Heart right ventricle (tissue), 16 donors: ENCODE measurements around the gene AK9. TPM values are rescaled to one million over a fixed set of nuclear protein-coding genes. Genes with fewer than 3 reads are reported as not detected.

Source experiments
- ATAC-seq, 8 donors: fragments of 200-7000 bp; cut with Tn5 transposase; one replicate each; pipeline ENCODE4 v1.9.1; 2020; ENCODE audit warnings: mild to moderate bottlenecking in 8 of 8, moderate library complexity in 8 of 8, moderate number of reproducible peaks in 1 of 8
- DNase-seq, 2 donors: peaks; one replicate each; pipeline ENCODE4 v3.0.0-alpha.2; 2020
- H3K27ac ChIP-seq, 10 donors: fragments of 200-600 bp; sonication (generic) in 2 of 10; one replicate each; pipeline versions ENCODE4 v1.5.0 to v1.8.0; 2020 to 2022; ENCODE audit warnings: mild to moderate bottlenecking in 3 of 10
- H3K27me3 ChIP-seq, 7 donors: fragments of 200-600 bp; one replicate each; pipeline ENCODE4 v1.8.0; 2021 to 2022; ENCODE audit warnings: mild to moderate bottlenecking in 2 of 7
- H3K36me3 ChIP-seq, 9 donors: fragments of 200-600 bp; sonication (generic) in 1 of 9; one replicate each; pipeline versions ENCODE4 v1.5.0 to v1.8.0; 2020 to 2022; ENCODE audit warnings: mild to moderate bottlenecking in 2 of 9
- H3K4me1 ChIP-seq, 9 donors: fragments of 200-600 bp; sonication (generic) in 1 of 9; one replicate each; pipeline versions ENCODE4 v1.5.0 to v1.8.0; 2020 to 2022; ENCODE audit warnings: mild to moderate bottlenecking in 4 of 9
- H3K4me3 ChIP-seq, 10 donors: fragments of 200-600 bp; sonication (generic) in 2 of 10; one replicate each; pipeline versions ENCODE4 v1.5.0 to v1.8.0; 2020 to 2022; ENCODE audit warnings: mild to moderate bottlenecking in 7 of 10, moderate library complexity in 2 of 10
- H3K9me3 ChIP-seq, 11 donors: fragments of 200-600 bp in 10 of 11; sonication (generic) in 2 of 11; one replicate each; pipeline versions ENCODE4 v1.5.0 to v1.8.0; 2013 to 2022; ENCODE audit warnings: mild to moderate bottlenecking in 2 of 11, control low read depth in 1 of 11, moderate library complexity in 1 of 11
- WGBS, 2 donors: extraction: QIAGEN DNeasy Blood & Tissue Kit; methylation state at CpG; one replicate each; pipeline ENCODE4 v1.1.7; 2013; ENCODE audit warnings: inconsistent platforms in 1 of 2; 5-methylcytosine and 5-hydroxymethylcytosine counted together
- intact Hi-C, 10 donors: fragments of 100-400 bp; cut with DNase I; formaldehyde crosslinking; loops; one replicate each; pipeline versions ENCODE4 v1.11.1 to v1.14.2; 2022
- polyA plus RNA-seq, 2 donors: library from polyadenylated mRNA; stranded (reverse); fragments of 200-250 nt; gene quantifications; one replicate each; pipeline ENCODE4 v1.2.3, GENCODE V29; 2013
- total RNA-seq, 10 donors: library from RNA; stranded (reverse); fragmentation: NEBNext Ultra II Directional in 3 of 10; extraction: Animal tissue kit (Norgen Biotek cat#: 25700) in 3 of 10; gene quantifications; one replicate each; pipeline versions ENCODE4 v1.2.1 to v1.2.4, GENCODE V29; 2021 to 2023
- TF ChIP-seq, protein P1 (sequence below), 9 donors: fragments of 200-600 bp; sonication (generic) in 2 of 9; IDR thresholded peaks; one replicate each; pipeline versions ENCODE4 v1.5.0 to v1.8.0; 2021 to 2022; ENCODE audit warnings: antibody characterized with exemption in 9 of 9, mild to moderate bottlenecking in 5 of 9, moderate library complexity in 1 of 9
- donor health status: Arrhythmogenic right ventricular cardiomyopathy.
- donor health status: ischemic (EF 13 %, LVEDD 7.1; RV severe dilation, severe dysfunction).
- donor health status: healthy with polysubstance abuse.
- donor health status: DM: no; HTN: yes; CAD: no.
- donor health status: DM: no; HTN: no; CAD: no.
- donor health status: ischemic (EF 25% LVEDD 6.9; RV normal size, moderate dysfunction).
- donor health status: ischemic (EF 25% LVEDD 5.7; RV mildly dilated, moderate dysfunction).
- donor health status: healthy.
- donor health status: DM: yes; HTN: yes; CAD: no.
- donor health status: Ischemic cardiomyopathy.
- donor health status: ischemic (EF 35%, LVEDD 5.7; RV mildly dilated, moderate dysfunction).
- donor health status: nonischemic (EF 11% LVEDD 7.7; RV severe dilation, severe dysfunction).
- donor health status: DM: yes; HTN: yes; CAD: no.
- donor health status: PGD.
- donor health status: ischemic (EF 29% LVEDD 5.4; RV normal size, mild dysfunction).
- donor health status: nonischemic (EF 23%, LVEDD 6.1; RV moderate dilation, normal function).

Gene AK9
- total and polyA plus RNA-seq, 12 donors: 4.6 to 17.0 (median 10.9) TPM

DNA sequence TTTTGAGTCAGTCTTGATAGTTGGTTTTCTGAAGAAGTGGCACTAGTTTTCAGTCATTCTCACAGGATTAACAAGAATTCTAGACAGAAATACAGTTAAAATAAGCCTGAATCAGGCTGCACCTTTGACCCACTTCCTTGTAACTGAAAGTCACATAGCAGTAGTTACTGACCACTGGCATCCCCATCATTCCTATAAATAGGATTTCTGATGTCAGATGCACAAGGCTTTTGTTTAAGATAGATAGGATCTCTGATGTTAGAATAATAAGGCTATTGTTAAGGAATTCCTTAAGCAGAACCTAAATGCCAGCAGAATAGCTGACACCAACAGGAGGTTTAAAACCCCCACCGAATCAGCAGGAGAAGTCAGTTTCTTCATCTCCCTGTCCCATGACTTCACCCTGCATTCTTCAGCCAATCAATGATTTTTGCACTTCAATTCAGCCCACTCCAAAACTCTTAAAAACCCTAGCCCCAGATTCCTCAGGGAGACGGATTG lies 177.4 kb downstream of the AK9 start:
- 54 to 60% methylated on average over 2 of the region's 2 CpGs for WGBS, 2 donors

GRCh38 chr6:109512271-109512817 lies 178.7 kb downstream of the AK9 start:
- Histone ChIP-seq H3K36me3 (no peaks in the 10 kb centered on the region), H3K4me1 (peaks cover 0 to 25% (median 4%) of the 10 kb centered on the region in 9 donors), H3K9me3 (no peaks in the 10 kb centered on the region), H3K27ac (no peak overlapping the region), H3K27me3 (no peaks in the 10 kb centered on the region), H3K4me3 (no peak overlapping the region)
- TF ChIP-seq, protein P1, sequence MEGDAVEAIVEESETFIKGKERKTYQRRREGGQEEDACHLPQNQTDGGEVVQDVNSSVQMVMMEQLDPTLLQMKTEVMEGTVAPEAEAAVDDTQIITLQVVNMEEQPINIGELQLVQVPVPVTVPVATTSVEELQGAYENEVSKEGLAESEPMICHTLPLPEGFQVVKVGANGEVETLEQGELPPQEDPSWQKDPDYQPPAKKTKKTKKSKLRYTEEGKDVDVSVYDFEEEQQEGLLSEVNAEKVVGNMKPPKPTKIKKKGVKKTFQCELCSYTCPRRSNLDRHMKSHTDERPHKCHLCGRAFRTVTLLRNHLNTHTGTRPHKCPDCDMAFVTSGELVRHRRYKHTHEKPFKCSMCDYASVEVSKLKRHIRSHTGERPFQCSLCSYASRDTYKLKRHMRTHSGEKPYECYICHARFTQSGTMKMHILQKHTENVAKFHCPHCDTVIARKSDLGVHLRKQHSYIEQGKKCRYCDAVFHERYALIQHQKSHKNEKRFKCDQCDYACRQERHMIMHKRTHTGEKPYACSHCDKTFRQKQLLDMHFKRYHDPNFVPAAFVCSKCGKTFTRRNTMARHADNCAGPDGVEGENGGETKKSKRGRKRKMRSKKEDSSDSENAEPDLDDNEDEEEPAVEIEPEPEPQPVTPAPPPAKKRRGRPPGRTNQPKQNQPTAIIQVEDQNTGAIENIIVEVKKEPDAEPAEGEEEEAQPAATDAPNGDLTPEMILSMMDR (IDR thresholded peaks at IDR 0.05): no peak
- WGBS, 2 donors: 66 to 69% methylated on average over 2 of the region's 2 CpGs
- intact Hi-C loops: loop anchor here in 1 of 10 donors (10.0 kb wide), 1 partner anchor 172 kb away; no protein-coding TSS in a partner anchor
- DNase-seq (no peak), ATAC-seq (peak in 1 of 8 donors; percentile 37)

More for the DNA sequence above, 177.4 kb downstream of the AK9 start:
- peak in 6 of 8 donors; percentile 20 to 73 (median 53) for ATAC-seq
- Histone ChIP-seq H3K4me3 (no peak overlapping the region), H3K36me3 (no peaks in the 10 kb centered on the region), H3K4me1 (peaks cover 0 to 25% (median 4%) of the 10 kb centered on the region in 9 donors), H3K9me3 (no peaks in the 10 kb centered on the region), H3K27me3 (no peaks in the 10 kb centered on the region), H3K27ac (peak overlapping the region in 3 of 10 donors; percentile 6 to 32 (median 21))
- intact Hi-C loops: loop anchor here in 1 of 10 donors (10.0 kb wide), 1 partner anchor 171 kb away; no protein-coding TSS in a partner anchor
- TF ChIP-seq, protein P1 (IDR thresholded peaks at IDR 0.05): no peak
- DNase-seq: no peak

- H3K36me3 ChIP-seq: no peaks in the 10 kb centered on the region
- no peak for ATAC-seq
Measured at GRCh38 chr6:109511832-109512231, 179.2 kb downstream of the AK9 start.

GRCh38 chr6:109510358-109510757 lies 180.6 kb downstream of the AK9 start:
- H3K4me1 ChIP-seq: peaks cover 0 to 25% (median 2%) of the 10 kb centered on the region in 9 donors
- intact Hi-C loops: loop anchor here in 1 of 10 donors (10.0 kb wide), 1 partner anchor 174 kb away; no protein-coding TSS in a partner anchor
- no peaks in the 10 kb centered on the region for H3K9me3 ChIP-seq
- no peak overlapping the region for H3K4me3 ChIP-seq
- 65 to 91% methylated on average over 1 of the region's 1 CpG for WGBS, 2 donors
- TF ChIP-seq, protein P1 (IDR thresholded peaks at IDR 0.05): no peak
- DNase-seq: no peak
- ATAC-seq: no peak
- no peaks in the 10 kb centered on the region for H3K27me3 ChIP-seq
- no peaks in the 10 kb centered on the region for H3K36me3 ChIP-seq
- H3K27ac ChIP-seq: no peak overlapping the region

More at GRCh38 chr6:109511832-109512231, 179.2 kb downstream of the AK9 start:
- 68 to 75% methylated on average over 2 of the region's 2 CpGs for WGBS, 2 donors
- Histone ChIP-seq H3K9me3 (no peaks in the 10 kb centered on the region), H3K4me1 (peaks cover 0 to 25% (median 4%) of the 10 kb centered on the region in 9 donors), H3K4me3 (no peak overlapping the region), H3K27ac (no peak overlapping the region), H3K27me3 (no peaks in the 10 kb centered on the region)
- intact Hi-C loops: loop anchor here in 1 of 10 donors (10.0 kb wide), 1 partner anchor 173 kb away; no protein-coding TSS in a partner anchor
- TF ChIP-seq, protein P1 (IDR thresholded peaks at IDR 0.05): no peak
- DNase-seq: no peak
